Right lobe of liver (tissue), 6 donors: ENCODE measurements around the gene GNB3. TPM values are rescaled to one million over a fixed set of nuclear protein-coding genes. Genes with fewer than 3 reads are reported as not detected.

Experiments
- ATAC-seq, 4 donors: fragments of 200-7000 bp; cut with Tn5 transposase; one replicate each; pipeline ENCODE4 v1.9.1; 2020; ENCODE audit warnings: mild to moderate bottlenecking in 4 of 4, moderate library complexity in 4 of 4
- DNase-seq, 3 donors: peaks; one replicate each; pipeline ENCODE4 v3.0.0-alpha.2; 2020
- H3K27ac ChIP-seq, 3 donors: fragments of 200-600 bp; one replicate each; pipeline ENCODE4 v1.8.0; 2022
- H3K27me3 ChIP-seq, 2 donors: fragments of 200-600 bp; one replicate each; pipeline ENCODE4 v1.8.0; 2022
- H3K36me3 ChIP-seq, 4 donors: fragments of 200-600 bp; sonication (generic) in 1 of 4; one replicate each; pipeline versions ENCODE4 v1.5.1 to v1.8.0; 2017 to 2022; ENCODE audit warnings: control low read depth in 1 of 4
- H3K4me1 ChIP-seq, 4 donors: fragments of 200-600 bp; sonication (generic) in 1 of 4; one replicate each; pipeline versions ENCODE4 v1.5.1 to v1.8.0; 2017 to 2022; ENCODE audit warnings: control low read depth in 1 of 4
- H3K4me3 ChIP-seq, 3 donors: fragments of 200-600 bp; one replicate each; pipeline ENCODE4 v1.8.0; 2022
- H3K9me3 ChIP-seq, 4 donors: fragments of 200-600 bp; sonication (generic) in 1 of 4; one replicate each; pipeline versions ENCODE4 v1.5.1 to v1.8.0; 2017 to 2022; ENCODE audit warnings: control low read depth in 1 of 4
- POLR2A ChIP-seq: fragments of 450-650 bp; IDR thresholded peaks from one replicate; pipeline ENCODE4 v1.6.1; 2017; ENCODE audit warnings: antibody characterized with exemption, mild to moderate bottlenecking
- WGBS: methylation state at CpG from one replicate; pipeline ENCODE4 v1.1.6; 2018; ENCODE audit warnings: low coverage, low lambda C conversion rate; ENCODE audit not compliant: insufficient coverage; ENCODE audit errors: missing lambda C conversion rate; 5-methylcytosine and 5-hydroxymethylcytosine counted together
- intact Hi-C, 2 donors: fragments of 100-400 bp; cut with DNase I; formaldehyde crosslinking; loops; one replicate each; pipeline versions ENCODE4 v1.11.2 to v1.14.1; 2022
- total RNA-seq, 6 experiments: library from RNA; depleted of rRNA in 2 of 6; stranded (reverse); fragments of >200 nt in 2 of 6; fragmentation: NEBNext Ultra II Directional in 3 of 6; extraction: Animal tissue kit (Norgen Biotek cat#: 25700) in 3 of 6; gene quantifications; one replicate each; pipeline versions ENCODE4 v1.1.0 to v1.2.4, GENCODE V29; 2016 to 2023
- TF ChIP-seq, protein P1 (sequence below), 4 donors: fragments of 200-600 bp in 3 of 4; fragments of 450-650 bp in 1 of 4; IDR thresholded peaks; one replicate each; pipeline versions ENCODE4 v1.5.1 to v1.8.0; 2016 to 2022; ENCODE audit warnings: antibody characterized with exemption in 4 of 4, mild to moderate bottlenecking in 2 of 4
- donor health status: DM: no; HTN: yes; CAD: no.
- donor health status: DM: no; HTN: no; CAD: no.
- donor health status: DM: no; HTN: no; CAD: no.
- donor health status: DM: no; HTN: yes; CAD: no.
- donor health status: DM: no; HTN: yes; CAD: no.

The GNB3 gene
- total RNA-seq, 6 experiments from 2014 or later, result 0.17 to 0.51 (median 0.43) TPM; not detected in 2

DNA sequence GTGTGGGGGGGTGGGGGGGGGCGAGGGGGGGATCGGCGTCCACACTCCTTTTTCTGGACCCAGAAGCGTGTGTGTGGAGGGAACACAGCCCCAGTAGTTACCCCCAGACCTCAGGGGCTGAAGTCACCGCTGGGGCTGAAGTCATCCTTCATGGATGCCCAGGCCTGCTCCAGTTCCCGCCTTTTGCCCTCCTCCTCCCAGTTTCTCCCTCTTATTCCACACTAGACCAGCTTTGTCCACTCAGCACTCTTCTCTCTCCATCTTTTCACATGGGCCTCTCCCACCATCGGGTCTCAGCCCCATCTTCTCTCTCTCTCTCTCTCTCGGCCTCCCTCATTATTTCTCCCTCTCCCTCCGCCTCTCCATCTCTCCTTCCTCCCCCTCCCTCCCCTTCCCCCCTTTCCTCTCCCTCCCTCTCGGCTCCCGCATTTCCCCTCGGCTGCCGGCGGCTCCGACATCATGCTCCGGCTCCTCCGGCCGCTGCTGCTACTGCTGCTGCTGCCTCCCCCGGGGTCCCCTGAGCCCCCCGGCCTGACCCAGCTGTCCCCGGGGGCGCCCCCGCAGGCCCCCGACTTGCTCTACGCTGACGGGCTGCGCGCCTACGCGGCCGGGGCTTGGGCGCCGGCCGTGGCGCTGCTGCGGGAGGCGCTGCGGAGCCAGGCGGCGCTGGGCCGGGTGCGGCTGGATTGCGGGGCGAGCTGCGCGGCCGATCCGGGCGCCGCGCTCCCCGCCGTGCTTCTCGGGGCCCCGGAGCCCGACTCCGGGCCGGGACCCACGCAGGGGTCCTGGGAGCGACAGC lies 12.5 kb upstream of the GNB3 start, which contains the start of gene P3H3:
P3H3 (plus strand) TSS at position 426 of the 799 bp plus-strand sequence; CDS start at position 460, 34 bp downstream.
- Histone ChIP-seq H3K27me3 (no peaks in the 10 kb centered on the region), H3K9me3 (no peaks in the 10 kb centered on the region), H3K27ac (no peak within 1 kb of the TSS), H3K4me3 (peak within 1 kb of the TSS; percentile 47 to 58 (median 51)), H3K36me3 (no peaks in the 10 kb centered on the region), H3K4me1 (peaks cover 0 to 5% (median 0%) of the 10 kb centered on the region in 4 donors)
- TF ChIP-seq, protein P1, sequence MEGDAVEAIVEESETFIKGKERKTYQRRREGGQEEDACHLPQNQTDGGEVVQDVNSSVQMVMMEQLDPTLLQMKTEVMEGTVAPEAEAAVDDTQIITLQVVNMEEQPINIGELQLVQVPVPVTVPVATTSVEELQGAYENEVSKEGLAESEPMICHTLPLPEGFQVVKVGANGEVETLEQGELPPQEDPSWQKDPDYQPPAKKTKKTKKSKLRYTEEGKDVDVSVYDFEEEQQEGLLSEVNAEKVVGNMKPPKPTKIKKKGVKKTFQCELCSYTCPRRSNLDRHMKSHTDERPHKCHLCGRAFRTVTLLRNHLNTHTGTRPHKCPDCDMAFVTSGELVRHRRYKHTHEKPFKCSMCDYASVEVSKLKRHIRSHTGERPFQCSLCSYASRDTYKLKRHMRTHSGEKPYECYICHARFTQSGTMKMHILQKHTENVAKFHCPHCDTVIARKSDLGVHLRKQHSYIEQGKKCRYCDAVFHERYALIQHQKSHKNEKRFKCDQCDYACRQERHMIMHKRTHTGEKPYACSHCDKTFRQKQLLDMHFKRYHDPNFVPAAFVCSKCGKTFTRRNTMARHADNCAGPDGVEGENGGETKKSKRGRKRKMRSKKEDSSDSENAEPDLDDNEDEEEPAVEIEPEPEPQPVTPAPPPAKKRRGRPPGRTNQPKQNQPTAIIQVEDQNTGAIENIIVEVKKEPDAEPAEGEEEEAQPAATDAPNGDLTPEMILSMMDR (IDR thresholded peaks at IDR 0.05), result peak in 1 of 4 donors; percentile 25
- TF ChIP-seq POLR2A, result no peak
- ATAC-seq (peak in 1 of 4 donors; percentile 35), DNase-seq (peak in 1 of 3 donors; percentile 32)
- intact Hi-C loops, result loop anchor here in 1 of 2 donors (5.0 kb wide), 1 partner anchor 96 kb away; no protein-coding TSS in a partner anchor
- WGBS, result 2% methylated on average over 30 of the region's 60 CpGs

DNA sequence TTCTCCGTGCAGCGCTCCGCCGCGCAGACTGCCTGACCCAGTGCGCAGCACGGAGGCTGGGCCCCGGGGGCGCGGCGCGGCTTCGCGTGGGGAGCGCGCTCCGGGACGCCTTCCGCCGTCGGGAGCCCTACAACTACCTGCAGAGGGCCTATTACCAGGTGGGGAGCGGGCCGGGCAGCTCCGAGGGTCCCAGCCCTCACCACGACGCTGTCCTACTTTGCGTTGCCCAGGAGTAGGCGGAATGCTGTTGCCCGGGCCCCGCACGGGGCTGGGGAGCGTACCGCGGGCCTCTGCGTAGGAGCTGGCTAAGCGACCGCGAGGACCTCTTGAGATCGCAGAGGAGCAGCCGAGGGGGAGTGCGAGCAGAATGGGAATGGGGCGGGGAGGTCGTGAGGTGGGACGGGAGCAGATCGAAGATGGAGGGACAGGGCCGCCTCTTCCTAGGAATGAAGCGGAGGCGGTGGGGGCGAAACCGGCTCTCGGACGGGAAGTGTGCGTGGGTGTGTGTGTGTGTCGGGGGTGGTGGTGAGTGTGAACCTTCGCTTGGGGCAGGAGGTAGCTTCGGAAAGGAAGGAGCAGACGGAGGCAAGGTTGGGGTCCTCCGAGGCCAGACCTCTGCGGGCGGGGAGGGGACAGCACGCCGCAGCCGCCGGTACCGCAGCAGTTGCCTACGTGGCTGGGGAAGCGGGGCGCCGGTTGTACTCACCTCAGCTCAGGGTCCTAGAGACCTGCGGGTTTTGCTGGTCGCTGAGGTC lies 11.8 kb upstream of the GNB3 start:
- H3K9me3 ChIP-seq, result no peaks in the 10 kb centered on the region
- ATAC-seq, result peak in 1 of 4 donors; percentile 3
- WGBS, result 3% methylated on average over 27 of the region's 71 CpGs
- peak in 1 of 3 donors; percentile 25 for DNase-seq
- intact Hi-C loops, result loop anchor here in 1 of 2 donors (5.0 kb wide), 1 partner anchor 97 kb away; no protein-coding TSS in a partner anchor
- H3K27me3 ChIP-seq, result no peaks in the 10 kb centered on the region
- no peaks in the 10 kb centered on the region for H3K36me3 ChIP-seq
- TF ChIP-seq POLR2A, result no peak
- TF ChIP-seq, protein P1 (IDR thresholded peaks at IDR 0.05), result no peak
- no peak overlapping the region for H3K27ac ChIP-seq
- peaks cover 0 to 5% (median 0%) of the 10 kb centered on the region in 4 donors for H3K4me1 ChIP-seq
- H3K4me3 ChIP-seq, result peak overlapping the region; percentile 47 to 58 (median 51)

DNA sequence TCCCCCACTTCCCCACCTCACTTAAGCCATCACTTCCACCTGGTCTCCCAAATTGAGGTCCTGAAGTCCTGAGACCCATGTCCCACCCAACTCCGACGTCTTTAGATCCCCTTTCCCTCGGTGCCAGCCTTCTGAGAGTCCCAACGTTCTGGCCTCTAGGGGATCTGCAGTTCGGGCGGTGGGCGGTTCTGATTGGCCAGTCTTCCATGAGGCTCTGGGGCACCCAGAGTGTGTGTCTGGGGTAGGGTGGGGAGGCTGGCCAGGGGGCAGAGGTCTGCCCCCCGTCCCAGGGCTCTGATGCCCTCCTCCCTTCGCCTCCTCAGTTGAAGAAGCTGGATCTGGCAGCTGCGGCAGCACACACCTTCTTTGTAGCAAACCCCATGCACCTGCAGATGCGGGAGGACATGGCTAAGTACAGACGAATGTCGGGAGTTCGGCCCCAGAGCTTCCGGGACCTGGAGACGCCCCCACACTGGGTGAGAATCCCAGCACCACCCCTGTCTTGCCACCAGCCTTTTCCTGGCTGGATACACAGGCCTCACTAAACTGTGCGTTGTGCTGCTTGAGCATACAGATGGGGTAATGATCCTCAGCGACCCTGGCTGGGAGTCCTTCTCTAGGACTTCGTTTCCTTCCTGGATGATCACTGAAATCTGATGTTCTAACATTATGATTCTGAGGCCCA lies 11.0 kb upstream of the GNB3 start:
- intact Hi-C loops, result loop anchor here (5.0 to 10.0 kb wide), 2 partner anchors 97 to 205 kb away; no protein-coding TSS in a partner anchor
- H3K4me3 ChIP-seq, result peak overlapping the region in 2 of 3 donors; percentile 51 to 58
- H3K4me1 ChIP-seq, result peaks cover 0 to 5% (median 0%) of the 10 kb centered on the region in 4 donors

More for the DNA sequence above, 11.0 kb upstream of the GNB3 start:
- no peaks in the 10 kb centered on the region for H3K36me3 ChIP-seq
- H3K27ac ChIP-seq, result no peak overlapping the region
- no peaks in the 10 kb centered on the region for H3K9me3 ChIP-seq
- ATAC-seq (no peak), DNase-seq (peak in 1 of 3 donors; percentile 15)
- no peak for TF ChIP-seq POLR2A
- TF ChIP-seq, protein P1 (IDR thresholded peaks at IDR 0.05), result no peak
- 59% methylated on average over 9 of the region's 19 CpGs for WGBS
- no peaks in the 10 kb centered on the region for H3K27me3 ChIP-seq
